ENCODE measurements around the gene CDC123. TPM values are rescaled to one million over a fixed set of nuclear protein-coding genes. Genes with fewer than 3 reads are reported as not detected.
A peak's percentile ranks its signal among the peaks of the same experiment; 100 is the strongest.

CDC123 gene
- total and polyA plus RNA-seq, 2 experiments from 2014 or later, result 158 to 179 TPM

GRCh38 chr10:12179606-12180170 is 16.3 kb upstream of the CDC123 start:
- H3K27me3 Mint-ChIP-seq (ENCODE audit: insufficient read depth, low read depth, poor library complexity), result peaks cover 2% of the 10 kb centered on the region
- DNase-seq (ENCODE audit: low spot score), result no peak
- TF ChIP-seq STAT1 (IDR thresholded peaks at IDR 0.05; ENCODE audit: unreplicated experiment) (no peak), REST (IDR thresholded peaks at IDR 0.05; ENCODE audit: unreplicated experiment) (no peak), ZNF114 (CRISPR knock-in tag; IDR thresholded peaks at IDR 0.05) (no peak), EZH2 (IDR thresholded peaks at IDR 0.05; ENCODE audit: low read depth, unreplicated experiment) (no peak), ETS1 (IDR thresholded peaks at IDR 0.05) (no peak), ZNF462 (CRISPR knock-in tag; IDR thresholded peaks at IDR 0.05) (no peak), EZH2phosphoT487 (IDR thresholded peaks at IDR 0.05; ENCODE audit: unreplicated experiment) (no peak), ZNF331 (CRISPR knock-in tag; IDR thresholded peaks at IDR 0.05; ENCODE audit: low read depth) (no peak), NANOG (IDR thresholded peaks at IDR 0.05; ENCODE audit: borderline replicate concordance) (no peak), POLR2AphosphoS5 (IDR thresholded peaks at IDR 0.05; ENCODE audit: low read depth) (no peak), CREB1 (CRISPR knock-in tag; IDR thresholded peaks at IDR 0.05; ENCODE audit: low read depth) (no peak), JUNB (IDR thresholded peaks at IDR 0.05; ENCODE audit: unreplicated experiment) (no peak), CTCF (conservative IDR thresholded peaks at IDR 0.05; ENCODE audit: low read depth in 2 of 2) (no peak)
- Histone ChIP-seq H3K36me3 (ENCODE audit: insufficient read depth) (peaks cover 37% of the 10 kb centered on the region), H3K4me2 (0 out of 2 replicates have a peak overlapping the region, but pooled peaks have one; percentile 10), H3K79me2 (replicated peaks; ENCODE audit: insufficient read depth) (no peaks in the 10 kb centered on the region), H3K4me3 (no peak overlapping the region), H4K20me1 (replicated peaks; ENCODE audit: insufficient read depth) (peaks cover 3% of the 10 kb centered on the region; the same call in 1 of the 2 replicates), H3F3A (replicated peaks; ENCODE audit: low read depth) (no peaks in the 10 kb centered on the region), H2AFZ (no peak overlapping the region), H3K4me1 (ENCODE audit: insufficient read depth) (peaks cover 17% of the 10 kb centered on the region), H3K27me3 (ENCODE audit: insufficient read depth) (no peaks in the 10 kb centered on the region), H3K9me2 (ENCODE audit: insufficient read depth) (no peaks in the 10 kb centered on the region), H3K27ac (ENCODE audit: low read depth) (peak overlapping the region; percentile 24)
- H3K36me3 Mint-ChIP-seq (ENCODE audit: low read depth), result peaks cover 44% of the 10 kb centered on the region
- H3K4me3 Mint-ChIP-seq, result no peak overlapping the region
- H3K4me1 Mint-ChIP-seq, result peaks cover 21% of the 10 kb centered on the region
- ATAC-seq, result no peak
- peak overlapping the region; percentile 92 for H3K27ac Mint-ChIP-seq
- H3K9me3 Mint-ChIP-seq, result no peaks in the 10 kb centered on the region

All from GM23338 (cell line).